Keratinocyte (primary cell): ENCODE data around the gene SLN. TPM values are rescaled to one million over a fixed set of nuclear protein-coding genes. Genes with fewer than 3 reads are reported as not detected.

Experiments
- DNase-seq: peaks from one replicate; pipeline ENCODE4 v3.0.0-alpha.2; 2011; ENCODE audit warnings: low read depth, missing footprints, low spot score
- FAIRE-seq: peaks from 2 replicates; lab custom pipeline; 2011; peaks lifted over from hg19 to GRCh38; lab: Jason Lieb, UNC
- H2AFZ ChIP-seq: 2 replicates; pipeline ENCODE4 v1.6.0; 2012; ENCODE audit warnings: low read length, control low read depth, inconsistent platforms; ENCODE audit not compliant: control insufficient read depth
- H3K27ac ChIP-seq: 2 replicates; pipeline ENCODE4 v1.5.1; 2011; ENCODE audit warnings: low read length; ENCODE audit not compliant: control insufficient read depth, insufficient read depth
- H3K27me3 ChIP-seq: 3 replicates; pipeline ENCODE4 v1.6.0; 2011; ENCODE audit warnings: low read length; ENCODE audit not compliant: control insufficient read depth, insufficient read depth; ENCODE audit errors: extremely low read depth
- H3K36me3 ChIP-seq, 2 experiments: 2 replicates in 1 of 2; 3 replicates in 1 of 2; pipeline ENCODE4 v1.5.1; 2011; ENCODE audit warnings: low read length in 2 of 2, mild to moderate bottlenecking in 1 of 2; ENCODE audit not compliant: control insufficient read depth in 2 of 2, insufficient read depth in 2 of 2; ENCODE audit errors: extremely low read depth in 1 of 2
- H3K4me1 ChIP-seq: 3 replicates; pipeline ENCODE4 v1.5.1; 2011; ENCODE audit warnings: low read length; ENCODE audit not compliant: control insufficient read depth, insufficient read depth; ENCODE audit errors: extremely low read depth
- H3K4me2 ChIP-seq: 3 replicates; pipeline ENCODE4 v1.6.0; 2011; ENCODE audit warnings: low read depth, low read length; ENCODE audit not compliant: control insufficient read depth, insufficient read depth; ENCODE audit errors: extremely low read depth
- H3K4me3 ChIP-seq, 3 experiments: fragments of 200-600 bp in 1 of 3; sonication (generic) in 1 of 3; 2 replicates in 2 of 3; 3 replicates in 1 of 3; pipeline ENCODE4 v1.5.1; 2011 to 2016; ENCODE audit warnings: low read length in 3 of 3, mild to moderate bottlenecking in 3 of 3, control low read depth in 2 of 3, inconsistent platforms in 1 of 3, low read depth in 1 of 3, mixed read lengths in 1 of 3, mixed run types in 1 of 3, moderate library complexity in 1 of 3; ENCODE audit not compliant: control insufficient read depth in 2 of 3, insufficient read depth in 2 of 3; ENCODE audit errors: extremely low read depth in 1 of 3
- H3K79me2 ChIP-seq: 2 replicates; pipeline ENCODE4 v1.6.0; 2012; ENCODE audit warnings: low read length; ENCODE audit not compliant: control insufficient read depth, insufficient read depth
- H3K9ac ChIP-seq: 3 replicates; pipeline ENCODE4 v1.6.0; 2011; ENCODE audit warnings: low read length; ENCODE audit not compliant: control insufficient read depth, insufficient read depth; ENCODE audit errors: extremely low read depth
- H3K9me1 ChIP-seq: 3 replicates; pipeline ENCODE4 v1.6.0; 2011; ENCODE audit warnings: low read length; ENCODE audit not compliant: control insufficient read depth, insufficient read depth; ENCODE audit errors: extremely low read depth
- H3K9me3 ChIP-seq: 2 replicates; pipeline ENCODE4 v1.5.1; 2012; ENCODE audit warnings: low read depth, low read length; ENCODE audit not compliant: control insufficient read depth
- H4K20me1 ChIP-seq: 3 replicates; pipeline ENCODE4 v1.6.0; 2011; ENCODE audit warnings: low read length; ENCODE audit not compliant: control insufficient read depth, insufficient read depth; ENCODE audit errors: extremely low read depth
- CTCF ChIP-seq, 3 experiments: IDR thresholded peaks in 1 of 3; conservative IDR thresholded peaks in 1 of 3; optimal IDR thresholded peaks in 1 of 3; 2 replicates in 2 of 3; 3 replicates in 1 of 3; pipeline versions ENCODE3 to v1.5.1; 2011; ENCODE audit warnings: low read length in 3 of 3, mild to moderate bottlenecking in 3 of 3, moderate library complexity in 2 of 3, control low read depth in 1 of 3, inconsistent platforms in 1 of 3; ENCODE audit not compliant: insufficient read depth in 2 of 3; ENCODE audit errors: extremely low read depth in 1 of 3
- EZH2 ChIP-seq: IDR thresholded peaks from one replicate; pipeline ENCODE4 v1.6.1; 2012; ENCODE audit warnings: inconsistent platforms, mild to moderate bottlenecking, low read length, moderate library complexity
- dilution Hi-C: fragments of 300-500 bp; cut with MboI; formaldehyde crosslinking; loops from one replicate; pipeline ENCODE4 v1.7.0; 2020; ENCODE audit warnings: low sequenced_read_pairs; ENCODE audit not compliant: extremely low pct_ligation_motif_present
- polyA plus RNA-seq, 5 experiments: library from polyadenylated mRNA; depleted of rRNA in 3 of 5; stranded (reverse) in 3 of 5; stranded (forward) in 1 of 5; unstranded in 1 of 5; fragments of >200 nt; gene quantifications; 1 replicate in 1 of 5; 2 replicates in 3 of 5; 3 replicates in 1 of 5; pipeline versions ENCODE4 v1.2.1 to v1.2.3, GENCODE V29; 2011 to 2012; ENCODE audit warnings: missing spikeins in 2 of 5, low read depth in 1 of 5, low replicate concordance in 1 of 5

The SLN gene
- polyA plus RNA-seq, 1 donor (not counting 4 experiments of a cell fraction or from before 2014, with no cell fraction given), result 0.12 TPM

- Histone ChIP-seq H3K27me3 (no peaks in the 10 kb centered on the region), H2AFZ (no peak overlapping the region), H3K4me1 (no peaks in the 10 kb centered on the region), H3K36me3 (no peaks in the 10 kb centered on the region), H3K79me2 (no peaks in the 10 kb centered on the region), H3K9me3 (no peaks in the 10 kb centered on the region), H3K4me2 (no peak overlapping the region), H3K9me1 (no peaks in the 10 kb centered on the region), H3K4me3 (no peak overlapping the region), H3K27ac (no peak overlapping the region), H3K9ac (no peak overlapping the region), H4K20me1 (no peaks in the 10 kb centered on the region)
- dilution Hi-C loops, result no loop called here
- DNase-seq, result no peak
- TF ChIP-seq EZH2 (no peak), CTCF (optimal IDR thresholded peaks at IDR 0.05 in 1 of 3, IDR thresholded peaks at IDR 0.05 in 1 of 3, conservative IDR thresholded peaks at IDR 0.05 in 1 of 3; ENCODE audit: extremely low read depth in 1 of 3, insufficient read depth in 2 of 3, low read length in 3 of 3) (no peak)
- no peak for FAIRE-seq
Measured at GRCh38 chr11:107675902-107676301, 36.0 kb downstream of the SLN start.

- Histone ChIP-seq H4K20me1 (no peaks in the 10 kb centered on the region), H3K4me2 (no peak overlapping the region), H3K27me3 (peaks cover 3% of the 10 kb centered on the region), H3K9ac (no peak overlapping the region), H3K79me2 (no peaks in the 10 kb centered on the region), H3K9me3 (no peaks in the 10 kb centered on the region), H2AFZ (no peak overlapping the region), H3K4me1 (no peaks in the 10 kb centered on the region), H3K27ac (no peak overlapping the region), H3K36me3 (no peaks in the 10 kb centered on the region), H3K9me1 (no peaks in the 10 kb centered on the region), H3K4me3 (no peak overlapping the region)
- FAIRE-seq, result no peak
- no peak for TF ChIP-seq EZH2
- no peak for TF ChIP-seq CTCF (optimal IDR thresholded peaks at IDR 0.05 in 1 of 3, IDR thresholded peaks at IDR 0.05 in 1 of 3, conservative IDR thresholded peaks at IDR 0.05 in 1 of 3; ENCODE audit: extremely low read depth in 1 of 3, insufficient read depth in 2 of 3, low read length in 3 of 3)
- DNase-seq, result no peak
- dilution Hi-C loops, result no loop called here
Measured at GRCh38 chr11:107669893-107670601, 41.8 kb downstream of the SLN start.
